Cardiac fibroblast (primary cell): Measurements from ENCODE around the gene HIVEP3.

Experiments used
- DNase-seq, 2 donors: peaks; one replicate each; pipeline versions ENCODE4 v3.0.0 to v3.0.0-alpha.2; 2010; ENCODE audit warnings: low read depth in 2 of 2
- H3K4me3 ChIP-seq, 2 donors: replicated peaks in 1 of 2; 1 replicate in 1 of 2; 2 replicates in 1 of 2; pipeline ENCODE4 v1.5.1; 2011; ENCODE audit warnings: low read depth in 2 of 2, low read length in 2 of 2, mild to moderate bottlenecking in 2 of 2, moderate library complexity in 1 of 2
- CTCF ChIP-seq: IDR thresholded peaks from one replicate; pipeline ENCODE4 v1.5.1; 2011; ENCODE audit warnings: low read depth, mild to moderate bottlenecking, low read length, inconsistent platforms

HIVEP3 gene

GRCh38 chr1:41710980-41711379, 207.7 kb downstream of the HIVEP3 start:
- TF ChIP-seq CTCF, result no peak
- DNase-seq, result no peak
- no peak overlapping the region for H3K4me3 ChIP-seq

- no peak for DNase-seq
- TF ChIP-seq CTCF, result no peak
- H3K4me3 ChIP-seq, result no peak overlapping the region
Observed at GRCh38 chr1:41709873-41710272, 208.8 kb downstream of the HIVEP3 start.

GRCh38 chr1:41709331-41709730, 209.4 kb downstream of the HIVEP3 start:
- TF ChIP-seq CTCF, result no peak
- H3K4me3 ChIP-seq, result no peak overlapping the region
- DNase-seq, result no peak

GRCh38 chr1:41708332-41708731, 210.4 kb downstream of the HIVEP3 start:
- no peak overlapping the region for H3K4me3 ChIP-seq
- DNase-seq, result no peak
- no peak for TF ChIP-seq CTCF

GRCh38 chr1:41707793-41708192, 210.9 kb downstream of the HIVEP3 start:
- DNase-seq, result no peak
- no peak overlapping the region for H3K4me3 ChIP-seq
- no peak for TF ChIP-seq CTCF

GRCh38 chr1:41705798-41706197, 212.9 kb downstream of the HIVEP3 start:
- H3K4me3 ChIP-seq, result no peak overlapping the region
- TF ChIP-seq CTCF, result no peak
- no peak for DNase-seq

GRCh38 chr1:41704196-41704595, 214.5 kb downstream of the HIVEP3 start:
- DNase-seq, result peak; percentile 33 to 45
- TF ChIP-seq CTCF, result no peak
- no peak overlapping the region for H3K4me3 ChIP-seq
